ENCODE measurements around the gene PAH.

Gene PAH

DNA sequence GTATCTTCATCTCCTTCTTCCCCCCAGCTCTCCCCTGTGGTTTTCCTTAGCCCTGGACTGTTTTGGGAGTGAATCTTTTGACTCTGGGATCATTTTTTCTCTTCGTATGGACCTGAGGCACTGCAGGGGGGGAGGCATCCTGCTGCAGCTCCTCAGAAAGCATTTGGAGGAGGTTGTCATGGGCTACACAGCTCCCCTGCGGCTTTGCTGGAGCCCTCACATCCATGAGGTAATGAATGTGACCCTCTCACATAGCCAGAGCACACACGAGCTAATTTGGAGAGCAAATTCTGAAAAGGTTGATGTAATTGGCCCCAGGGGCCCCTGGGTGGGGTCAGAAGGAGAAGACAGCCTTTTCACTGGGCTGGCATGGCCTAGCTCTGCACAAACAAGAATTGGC, 110.9 kb downstream of the PAH start:
- H3K4me3 ChIP-seq (ENCODE audit: low read length) = no peak overlapping the region
- TF ChIP-seq, protein P1, sequence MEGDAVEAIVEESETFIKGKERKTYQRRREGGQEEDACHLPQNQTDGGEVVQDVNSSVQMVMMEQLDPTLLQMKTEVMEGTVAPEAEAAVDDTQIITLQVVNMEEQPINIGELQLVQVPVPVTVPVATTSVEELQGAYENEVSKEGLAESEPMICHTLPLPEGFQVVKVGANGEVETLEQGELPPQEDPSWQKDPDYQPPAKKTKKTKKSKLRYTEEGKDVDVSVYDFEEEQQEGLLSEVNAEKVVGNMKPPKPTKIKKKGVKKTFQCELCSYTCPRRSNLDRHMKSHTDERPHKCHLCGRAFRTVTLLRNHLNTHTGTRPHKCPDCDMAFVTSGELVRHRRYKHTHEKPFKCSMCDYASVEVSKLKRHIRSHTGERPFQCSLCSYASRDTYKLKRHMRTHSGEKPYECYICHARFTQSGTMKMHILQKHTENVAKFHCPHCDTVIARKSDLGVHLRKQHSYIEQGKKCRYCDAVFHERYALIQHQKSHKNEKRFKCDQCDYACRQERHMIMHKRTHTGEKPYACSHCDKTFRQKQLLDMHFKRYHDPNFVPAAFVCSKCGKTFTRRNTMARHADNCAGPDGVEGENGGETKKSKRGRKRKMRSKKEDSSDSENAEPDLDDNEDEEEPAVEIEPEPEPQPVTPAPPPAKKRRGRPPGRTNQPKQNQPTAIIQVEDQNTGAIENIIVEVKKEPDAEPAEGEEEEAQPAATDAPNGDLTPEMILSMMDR (IDR thresholded peaks at IDR 0.05; ENCODE audit: insufficient read depth, low read depth, low read length, missing control alignments) = no peak
- DNase-seq (ENCODE audit: low read depth) = no peak

DNA sequence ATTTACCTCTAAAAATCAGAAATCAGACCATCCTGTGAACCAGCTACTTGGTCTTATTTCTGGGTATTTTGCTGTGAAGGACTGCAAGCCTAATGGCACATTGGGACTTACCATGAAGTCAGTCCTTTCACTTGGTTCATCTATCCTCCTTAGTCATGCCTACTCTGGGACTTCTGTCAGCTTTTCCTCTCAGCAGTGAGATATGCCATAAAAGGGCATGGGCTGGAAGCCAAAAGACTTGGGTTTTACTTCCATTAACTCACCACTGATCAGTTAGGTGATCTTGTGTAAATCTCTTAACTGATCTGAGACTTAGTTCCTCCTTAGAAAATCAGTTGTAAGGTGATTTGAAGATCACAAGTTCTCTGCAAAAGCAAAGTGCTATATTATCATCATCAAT, 116.5 kb downstream of the PAH start:
- TF ChIP-seq, protein P1 (IDR thresholded peaks at IDR 0.05; ENCODE audit: insufficient read depth, low read depth, low read length, missing control alignments) = no peak

DNA sequence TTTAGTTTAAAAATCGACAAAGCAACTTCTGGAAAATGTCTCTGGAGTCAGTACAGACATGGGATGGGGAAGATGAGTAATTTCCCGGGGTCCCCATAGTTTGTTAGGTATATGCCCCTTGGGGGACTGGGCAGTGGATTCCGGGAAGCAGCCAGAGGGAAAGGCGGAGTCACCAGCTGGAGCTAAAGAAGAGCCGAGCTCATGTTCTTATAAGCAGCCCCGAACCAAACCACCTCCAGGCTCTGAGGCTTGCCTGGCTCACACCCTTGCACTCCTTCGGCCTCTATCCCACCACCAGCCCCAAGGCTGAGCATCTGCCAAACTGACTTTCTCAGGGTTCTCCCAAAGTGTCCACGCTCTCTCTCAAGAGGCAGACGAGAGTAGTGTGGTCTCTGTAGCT, 117.8 kb downstream of the PAH start:
- H3K4me3 ChIP-seq (ENCODE audit: low read length) = no peak overlapping the region
- TF ChIP-seq, protein P1 (IDR thresholded peaks at IDR 0.05; ENCODE audit: insufficient read depth, low read depth, low read length, missing control alignments) = no peak
- DNase-seq (ENCODE audit: low read depth) = no peak

More for the DNA sequence above, 116.5 kb downstream of the PAH start:
- no peak for DNase-seq (ENCODE audit: low read depth)
- no peak overlapping the region for H3K4me3 ChIP-seq (ENCODE audit: low read length)

DNA sequence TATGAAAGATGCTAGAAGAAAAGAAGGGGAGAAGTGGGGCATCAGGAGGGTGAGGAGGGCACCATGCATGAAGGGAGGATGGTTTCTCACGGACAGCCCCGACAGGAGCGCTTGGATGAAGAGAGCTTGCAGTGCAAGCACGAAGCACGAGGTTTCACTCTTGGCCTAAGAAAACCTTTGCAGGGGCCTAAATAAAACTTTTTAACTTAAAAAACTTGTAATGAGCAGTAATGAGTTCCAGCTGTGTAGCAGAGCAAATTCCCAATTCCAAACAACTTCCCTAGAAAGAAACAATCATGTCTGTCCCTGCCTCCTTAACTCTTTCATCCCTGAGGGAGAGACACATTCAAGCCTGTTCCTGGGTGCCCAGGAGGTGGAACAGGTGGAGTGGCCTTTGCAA, 119.5 kb downstream of the PAH start:
- DNase-seq (ENCODE audit: low read depth) = no peak
- H3K4me3 ChIP-seq (ENCODE audit: low read length) = no peak overlapping the region
- TF ChIP-seq, protein P1 (IDR thresholded peaks at IDR 0.05; ENCODE audit: insufficient read depth, low read depth, low read length, missing control alignments) = no peak

DNA sequence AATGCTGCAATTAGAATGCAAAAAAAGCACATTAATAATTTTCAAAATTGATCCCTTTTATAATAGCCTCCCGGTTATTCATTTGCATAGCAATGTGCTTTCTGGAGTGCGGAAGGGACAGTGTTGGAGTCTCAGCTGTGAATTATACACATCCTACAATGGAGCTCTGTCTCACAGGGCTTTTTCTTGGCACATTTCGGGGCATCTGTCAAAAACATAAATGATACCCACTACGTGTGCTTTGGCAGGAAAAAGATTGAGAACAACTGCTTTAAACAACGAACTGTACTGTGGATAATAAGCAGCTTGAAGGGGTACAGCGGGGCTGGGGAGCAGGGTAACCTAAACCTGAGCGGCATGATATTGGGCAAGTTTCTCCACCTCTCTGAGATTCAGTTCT, 123.1 kb downstream of the PAH start:
- no peak overlapping the region for H3K4me3 ChIP-seq (ENCODE audit: low read length)
- no peak for DNase-seq (ENCODE audit: low read depth)
- TF ChIP-seq, protein P1 (IDR thresholded peaks at IDR 0.05; ENCODE audit: insufficient read depth, low read depth, low read length, missing control alignments) = no peak

All from epithelial cell of esophagus (primary cell).